HG03060 (cell line): ENCODE data around the gene C1orf167.

Experiments
- ATAC-seq: cut with Tn5 transposase; IDR thresholded peaks from one replicate; pipeline ENCODE4 v1.9.1; 2021; ENCODE audit warnings: low read depth, moderate number of reproducible peaks; ENCODE audit not compliant: unreplicated experiment

Gene C1orf167

DNA sequence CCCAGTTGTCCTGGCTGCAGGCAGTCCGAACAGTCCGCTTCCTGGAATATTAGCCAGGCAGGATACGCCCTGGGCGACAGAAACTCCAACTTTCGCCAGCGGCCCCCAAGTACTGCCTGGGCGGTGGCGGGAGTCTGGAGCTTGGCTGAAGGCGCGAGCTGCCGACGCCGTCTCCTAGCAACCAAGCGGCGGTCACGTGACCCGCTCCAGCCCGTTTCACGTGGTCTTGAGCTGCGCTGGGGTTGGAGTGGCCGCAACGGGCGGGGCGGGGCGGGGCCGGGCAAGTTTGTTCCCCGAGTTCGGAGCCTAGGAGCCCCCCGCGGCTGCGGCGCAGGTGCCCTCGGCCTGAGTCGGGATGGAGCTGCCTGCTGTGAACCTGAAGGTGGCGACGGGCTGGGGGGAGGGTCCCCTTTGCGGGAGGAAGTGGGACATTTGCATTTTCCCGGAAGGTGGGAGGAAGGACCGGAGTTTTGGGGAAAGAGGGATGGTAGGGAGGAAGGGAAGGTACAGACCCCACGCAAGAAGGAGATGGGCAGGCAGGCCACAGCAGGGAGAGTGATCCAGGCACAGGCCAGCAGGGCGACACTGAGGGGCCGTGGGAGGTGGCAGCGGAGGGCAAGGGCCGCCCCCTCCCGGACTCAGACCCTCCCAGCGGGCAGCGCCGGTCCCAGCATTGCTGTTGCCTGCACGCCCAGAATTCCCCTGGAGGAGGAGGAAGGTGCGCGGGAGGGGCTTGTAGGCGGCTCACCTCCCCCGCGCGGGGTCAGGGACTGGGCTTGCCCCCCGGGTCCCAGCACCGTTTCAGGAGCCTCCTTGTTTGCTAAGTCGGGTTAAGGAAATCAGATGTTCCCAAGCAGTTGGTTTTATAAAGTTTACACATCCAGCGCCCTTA, 25.9 kb upstream of the C1orf167 start, which contains the start of gene AGTRAP:
TSS of gene AGTRAP (plus strand) at position 283 of the 892 bp plus-strand sequence. CDS start at position 356, 73 bp downstream.
- no peak for ATAC-seq

DNA sequence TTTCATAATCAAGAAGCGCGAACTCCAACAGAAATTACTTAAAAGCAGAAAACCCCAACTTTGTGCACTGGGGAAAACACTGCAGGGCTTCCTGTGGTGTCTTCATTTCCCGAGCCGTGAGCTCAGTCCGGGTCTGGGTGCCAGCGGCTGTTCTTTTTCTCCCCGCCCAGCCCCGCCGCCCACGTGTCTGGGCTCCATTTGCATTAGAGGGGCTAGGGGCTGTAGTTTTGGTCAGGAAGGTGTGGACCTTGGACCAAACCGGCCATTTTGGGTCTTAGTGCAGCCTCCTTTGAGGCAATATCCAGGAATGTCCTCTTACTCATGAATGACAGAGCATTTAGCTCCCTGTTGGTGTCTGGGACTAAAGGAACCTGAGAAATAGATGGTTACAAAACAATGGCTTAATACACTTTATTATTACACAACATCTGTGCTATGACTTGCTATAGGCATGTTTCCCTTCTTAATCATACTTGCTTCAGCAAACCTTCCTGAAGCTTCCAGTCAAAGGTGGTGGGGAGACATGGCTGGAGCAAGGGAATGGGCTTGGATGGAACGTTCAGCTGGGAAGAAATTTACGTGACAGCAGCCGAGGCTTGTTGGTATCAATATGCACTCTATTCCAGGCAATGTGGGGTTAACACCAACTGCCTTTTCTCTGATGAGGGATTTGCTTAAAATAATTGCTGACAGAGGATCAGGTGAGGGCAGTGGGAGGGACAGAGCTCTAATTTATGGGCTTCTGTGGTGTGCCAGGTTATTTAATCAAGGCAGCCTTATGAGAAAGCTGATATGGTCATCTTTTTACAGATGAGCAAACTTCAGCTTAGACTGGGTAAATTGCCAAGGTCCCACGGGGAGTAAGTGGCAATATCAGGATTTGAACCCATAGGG, 25.0 kb upstream of the C1orf167 start:
- ATAC-seq, result no peak

DNA sequence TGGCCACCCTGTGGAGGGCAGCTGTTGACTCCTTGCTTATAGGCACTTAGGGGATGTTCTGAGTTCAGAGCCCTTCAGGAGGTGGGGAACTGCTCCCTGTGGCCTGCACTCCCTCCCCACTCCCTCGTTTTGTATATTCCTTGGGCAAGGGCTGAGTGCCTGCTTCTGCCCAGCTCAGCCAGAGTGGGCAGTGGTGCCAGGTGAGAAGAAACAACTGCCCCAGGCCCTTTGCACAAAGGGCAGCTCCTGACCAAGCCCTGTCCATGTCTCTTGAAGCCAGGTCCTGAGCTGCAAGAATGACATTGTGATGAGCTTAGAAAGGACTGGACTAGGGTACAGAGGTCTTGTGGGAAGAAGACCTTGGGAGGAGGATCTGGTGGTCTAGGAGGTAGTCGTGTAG, 23.9 kb upstream of the C1orf167 start:
- no peak for ATAC-seq

DNA sequence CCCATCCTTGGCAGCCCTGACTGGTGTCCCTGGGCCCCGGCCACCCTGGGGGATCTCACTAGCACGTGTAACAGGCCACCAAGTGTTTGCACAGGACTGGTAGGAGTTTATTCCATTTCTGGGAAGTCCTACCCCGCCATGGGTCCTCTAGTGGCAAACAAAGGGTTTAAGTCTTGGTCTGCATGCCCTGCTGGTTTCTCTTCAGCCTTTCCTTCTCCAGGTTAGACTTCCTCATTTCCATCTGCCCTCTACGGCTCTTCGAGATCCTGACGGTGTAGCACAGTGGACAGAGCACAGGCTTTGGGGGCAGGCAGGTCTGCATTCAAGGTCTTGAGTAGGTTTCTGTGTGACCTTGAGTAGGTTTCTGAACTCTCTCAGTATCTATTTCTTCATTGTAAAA, 23.2 kb upstream of the C1orf167 start:
- no peak for ATAC-seq

DNA sequence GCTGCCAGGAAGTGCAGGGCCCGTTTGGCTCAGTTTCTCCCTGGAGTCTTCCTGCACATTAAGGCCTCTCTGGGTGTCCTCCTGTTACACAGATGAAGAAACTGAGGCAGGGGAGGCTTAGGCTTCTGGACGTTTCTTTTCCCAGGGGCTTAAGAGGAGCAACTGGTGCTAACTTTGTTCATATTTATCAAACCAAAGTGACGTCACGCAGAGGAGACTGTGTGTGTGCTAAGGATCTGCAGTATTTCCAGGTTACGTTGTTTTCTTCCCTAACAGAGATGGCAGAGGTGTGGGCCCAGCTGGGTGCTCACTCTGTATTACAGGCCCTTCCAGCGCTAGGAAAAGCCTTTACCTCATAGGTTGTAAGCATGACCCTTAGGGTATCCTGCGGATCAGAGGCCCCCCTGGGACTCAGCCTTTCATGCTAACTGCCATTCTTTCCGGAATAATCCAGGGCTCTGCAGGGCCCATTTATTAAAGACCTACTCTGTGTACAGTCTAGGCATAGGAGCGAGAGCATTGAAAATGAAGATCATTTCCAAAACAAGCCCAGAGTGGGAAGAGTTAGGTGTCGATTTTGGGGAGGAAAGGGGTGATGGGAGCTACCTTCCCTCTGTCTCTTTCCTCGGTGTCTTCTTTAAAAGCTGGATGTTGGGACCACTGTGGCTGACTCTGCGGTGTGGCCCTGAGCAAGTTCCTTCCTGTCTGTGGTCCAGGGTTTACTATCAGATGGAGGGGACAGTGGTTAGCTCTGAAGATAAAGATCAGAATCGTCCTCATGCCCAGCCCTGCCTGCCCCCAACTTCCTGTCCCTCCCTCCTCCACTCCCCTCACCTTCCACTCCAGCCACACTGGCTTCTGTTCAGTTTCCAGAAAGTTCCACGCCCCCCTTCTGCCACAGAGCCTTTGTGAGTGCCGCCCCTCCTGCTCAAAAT, 21.5 kb upstream of the C1orf167 start:
- ATAC-seq, result no peak

DNA sequence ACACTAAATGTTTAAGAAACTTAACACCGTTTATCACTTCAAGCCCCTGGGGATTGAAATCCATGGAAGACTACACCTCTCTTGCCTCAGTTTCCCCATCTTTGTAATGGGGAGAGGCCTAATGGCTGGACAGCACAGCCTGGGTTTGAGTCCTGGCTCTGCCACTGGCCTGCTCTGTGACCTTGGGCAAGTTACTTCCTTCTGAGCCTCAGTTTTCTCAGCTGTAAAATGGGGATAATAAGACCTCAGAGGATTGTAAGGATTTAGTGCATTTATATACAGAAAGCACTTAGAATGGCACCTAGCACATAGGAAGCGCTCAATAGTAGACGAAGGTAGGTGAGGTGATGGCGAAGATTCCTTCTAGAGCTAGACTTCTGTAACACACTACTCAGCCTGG, 20.5 kb upstream of the C1orf167 start:
- no peak for ATAC-seq

DNA sequence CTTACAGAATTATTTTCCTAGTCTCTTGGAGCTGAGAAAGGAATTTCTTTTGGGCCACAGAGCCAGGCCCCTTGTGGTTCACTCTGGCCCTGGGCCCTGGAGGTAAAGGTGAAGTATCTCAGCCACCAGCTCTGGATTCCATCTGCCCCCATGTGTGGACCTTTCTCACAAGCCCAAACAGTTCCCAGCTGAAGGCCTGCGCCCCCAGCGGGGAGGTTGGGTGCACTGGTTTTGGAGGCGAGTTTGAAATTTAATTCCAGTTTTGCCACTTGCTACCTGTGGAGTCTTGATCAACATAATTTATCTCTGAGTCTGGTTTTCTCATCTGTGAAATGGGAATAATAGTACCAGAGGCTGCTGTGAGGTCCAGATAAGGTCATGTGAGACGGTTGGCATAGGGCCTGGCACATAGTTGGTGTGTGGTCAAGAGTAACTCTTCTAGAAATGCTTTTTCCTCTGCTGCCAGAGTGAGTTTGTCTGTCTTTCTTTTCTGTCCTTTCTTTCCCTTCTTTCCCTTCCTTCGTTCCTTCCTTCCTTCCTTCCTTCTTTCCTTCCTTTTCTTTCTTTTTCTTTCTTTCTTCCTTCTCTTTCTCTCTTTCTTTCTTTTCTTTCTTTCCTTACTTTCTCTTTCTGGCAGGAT, 20.0 kb upstream of the C1orf167 start:
- no peak for ATAC-seq

DNA sequence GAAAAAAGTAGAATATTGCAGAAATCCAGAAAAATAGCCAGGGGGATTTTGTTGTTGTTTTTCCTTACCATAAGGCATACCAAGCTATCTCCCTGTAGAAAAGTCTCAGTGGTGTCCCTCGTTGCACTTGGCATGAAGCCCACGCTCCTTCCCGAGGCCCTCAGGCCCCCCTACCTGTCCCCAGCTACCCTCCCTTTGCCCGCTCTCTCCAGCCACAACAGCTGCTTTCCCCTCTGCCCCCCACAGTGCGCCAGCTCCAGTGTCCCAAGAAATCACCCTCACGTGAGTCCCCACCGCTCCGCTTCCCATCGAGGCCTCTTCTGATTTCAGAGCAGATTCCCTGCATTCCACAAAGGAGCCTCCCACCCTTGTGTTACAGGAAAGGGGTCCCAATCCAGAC, 17.7 kb upstream of the C1orf167 start:
- no peak for ATAC-seq

DNA sequence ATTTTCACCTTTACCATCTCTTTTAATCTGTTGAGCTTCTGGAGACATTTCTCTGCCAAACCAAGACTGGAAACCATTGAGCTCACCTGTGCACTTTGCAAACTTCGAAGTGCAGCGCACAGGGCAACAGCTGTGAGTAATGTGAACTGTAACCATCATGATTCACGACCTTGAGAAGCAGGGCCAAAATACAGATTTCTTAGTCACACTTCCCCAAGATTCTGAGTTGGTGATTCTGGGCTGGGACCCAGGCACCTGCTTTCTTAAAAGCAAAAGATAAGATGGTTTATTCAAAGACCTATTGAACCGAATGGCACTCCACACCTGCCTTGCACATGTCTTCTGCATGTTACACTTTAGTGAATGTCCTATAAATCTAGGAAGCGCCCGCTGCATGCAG, 15.9 kb upstream of the C1orf167 start:
- ATAC-seq, result no peak

DNA sequence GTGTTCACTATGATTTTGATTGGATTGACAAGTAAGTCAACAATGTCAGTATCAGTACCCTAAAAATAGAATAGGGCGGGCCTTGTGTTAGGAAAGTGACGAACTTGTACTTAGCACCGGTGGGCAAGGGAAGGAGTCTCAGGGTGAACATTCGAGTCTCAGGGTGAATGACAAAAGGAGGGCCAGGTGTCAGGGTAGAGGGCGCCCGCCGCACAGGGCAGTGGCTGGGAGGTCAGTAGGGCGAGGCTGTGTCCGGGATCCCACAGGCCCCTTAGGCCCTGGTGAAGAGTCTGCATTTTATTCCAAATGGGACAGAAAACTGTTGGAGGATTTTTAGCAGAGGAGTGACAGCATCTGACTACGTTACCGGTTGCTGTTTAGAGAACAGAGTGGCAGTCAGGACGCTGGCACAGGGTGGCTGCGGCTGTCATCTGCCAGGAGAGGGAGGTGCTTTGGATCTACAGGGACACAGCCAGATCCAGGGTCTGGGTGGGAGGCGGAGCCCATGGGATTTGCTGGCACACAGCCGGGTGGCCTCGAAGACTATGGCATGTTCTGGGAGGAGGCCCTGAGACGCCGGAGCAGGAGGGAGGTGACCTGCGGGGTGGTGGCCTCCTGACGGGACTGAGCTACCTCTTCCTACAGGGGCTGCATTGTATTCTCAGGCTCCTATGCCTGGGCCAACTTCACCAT, 15.1 kb upstream of the C1orf167 start:
- no peak for ATAC-seq

DNA sequence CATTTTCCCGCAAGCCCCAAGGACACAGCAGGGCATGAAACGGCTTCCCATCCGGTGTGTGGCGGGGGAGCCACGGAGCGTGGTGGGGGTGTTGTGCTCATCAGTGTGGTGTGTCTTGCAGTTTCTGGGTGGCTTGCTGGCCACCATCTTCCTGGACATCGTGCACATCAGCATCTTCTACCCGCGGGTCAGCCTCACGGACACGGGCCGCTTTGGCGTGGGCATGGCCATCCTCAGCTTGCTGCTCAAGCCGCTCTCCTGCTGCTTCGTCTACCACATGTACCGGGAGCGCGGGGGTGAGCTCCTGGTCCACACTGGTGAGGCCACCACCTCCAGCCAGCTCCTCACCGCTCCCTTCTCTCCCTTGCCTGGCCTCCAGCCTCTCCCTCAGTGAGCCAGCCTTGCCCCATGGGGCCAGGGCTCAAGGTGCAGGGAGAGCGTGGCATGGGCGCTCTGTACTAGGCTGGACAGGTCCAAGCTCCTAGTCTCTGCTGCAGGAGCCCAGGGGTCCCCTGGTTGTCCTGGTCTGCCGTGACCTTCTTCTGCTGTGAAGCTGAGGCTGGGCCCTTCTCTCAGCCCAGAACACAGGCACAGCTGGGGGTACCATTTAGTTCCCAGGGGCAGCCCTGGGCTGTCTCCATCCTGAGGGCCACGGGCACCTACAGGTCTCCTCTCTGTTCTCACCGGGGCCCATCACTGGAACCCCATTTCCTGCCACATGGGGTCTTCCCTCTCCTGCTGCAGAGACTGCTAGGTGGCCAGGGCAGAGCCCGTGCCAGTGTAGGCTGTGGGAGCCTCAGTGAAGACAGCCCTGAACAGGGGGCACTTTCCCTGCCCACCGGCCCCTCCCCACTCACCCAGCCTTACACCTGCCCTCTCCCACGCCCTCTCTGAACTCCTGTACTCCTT, 13.4 kb upstream of the C1orf167 start:
- no peak for ATAC-seq

DNA sequence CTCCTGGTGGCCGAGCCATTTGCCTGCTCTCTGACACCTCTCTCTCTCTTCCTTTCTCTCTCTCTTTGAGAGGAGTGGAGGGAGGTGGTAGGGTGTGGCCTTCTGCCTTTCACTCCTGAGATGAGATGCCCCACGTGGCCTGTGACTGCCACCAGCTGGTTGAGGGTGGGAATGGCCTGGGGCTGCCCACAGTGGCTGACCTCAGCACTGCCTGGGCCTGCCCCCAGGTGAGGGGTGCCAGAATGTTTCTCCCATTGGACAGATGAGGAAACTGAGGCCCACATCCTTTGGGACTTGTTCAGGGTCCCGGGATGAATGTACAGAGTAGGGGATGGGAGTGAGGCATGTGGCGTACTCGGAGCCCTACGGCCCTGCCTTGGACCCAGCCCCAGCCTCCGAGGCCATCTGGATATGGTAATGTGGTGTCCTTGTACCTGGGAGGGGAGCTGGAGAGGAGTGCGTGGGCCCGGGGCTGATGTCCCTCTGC, 12.7 kb upstream of the C1orf167 start:
- ATAC-seq, result no peak

DNA sequence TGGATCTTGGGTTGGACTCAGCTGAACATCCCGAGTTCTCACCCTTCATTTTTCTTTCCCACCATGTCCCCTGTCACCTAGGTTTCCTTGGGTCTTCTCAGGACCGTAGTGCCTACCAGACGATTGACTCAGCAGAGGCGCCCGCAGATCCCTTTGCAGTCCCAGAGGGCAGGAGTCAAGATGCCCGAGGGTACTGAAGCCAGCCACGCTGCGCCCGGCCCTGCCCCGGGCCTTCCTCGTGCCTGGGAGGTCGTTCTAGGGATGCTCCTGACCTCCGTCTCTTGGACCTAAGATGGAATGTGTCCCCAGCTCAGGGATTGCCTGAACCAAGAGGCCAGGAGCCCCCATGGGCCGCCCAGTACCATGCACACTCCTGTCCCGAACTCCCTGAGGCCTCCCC, 12.0 kb upstream of the C1orf167 start:
- no peak for ATAC-seq

DNA sequence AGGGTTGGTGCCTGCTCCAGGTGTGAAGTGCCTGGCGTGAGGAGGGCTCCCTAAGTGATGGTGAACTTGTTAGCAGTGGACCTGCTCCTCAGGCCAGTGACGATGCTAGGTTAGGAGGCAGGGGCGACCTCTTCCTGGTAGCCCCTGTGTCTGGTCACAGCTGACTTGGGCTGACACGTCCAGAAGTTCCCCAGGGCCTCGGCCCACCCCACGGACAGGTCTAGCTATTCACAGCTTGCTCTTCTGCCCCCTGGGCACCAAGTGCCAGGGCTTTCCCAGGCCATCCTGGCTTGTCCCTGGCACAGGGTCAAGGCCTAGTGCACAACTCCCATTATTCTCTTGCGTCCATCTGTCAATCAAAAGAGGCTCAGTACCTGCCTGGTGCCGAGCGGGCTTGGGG, 10.9 kb upstream of the C1orf167 start:
- no peak for ATAC-seq

DNA sequence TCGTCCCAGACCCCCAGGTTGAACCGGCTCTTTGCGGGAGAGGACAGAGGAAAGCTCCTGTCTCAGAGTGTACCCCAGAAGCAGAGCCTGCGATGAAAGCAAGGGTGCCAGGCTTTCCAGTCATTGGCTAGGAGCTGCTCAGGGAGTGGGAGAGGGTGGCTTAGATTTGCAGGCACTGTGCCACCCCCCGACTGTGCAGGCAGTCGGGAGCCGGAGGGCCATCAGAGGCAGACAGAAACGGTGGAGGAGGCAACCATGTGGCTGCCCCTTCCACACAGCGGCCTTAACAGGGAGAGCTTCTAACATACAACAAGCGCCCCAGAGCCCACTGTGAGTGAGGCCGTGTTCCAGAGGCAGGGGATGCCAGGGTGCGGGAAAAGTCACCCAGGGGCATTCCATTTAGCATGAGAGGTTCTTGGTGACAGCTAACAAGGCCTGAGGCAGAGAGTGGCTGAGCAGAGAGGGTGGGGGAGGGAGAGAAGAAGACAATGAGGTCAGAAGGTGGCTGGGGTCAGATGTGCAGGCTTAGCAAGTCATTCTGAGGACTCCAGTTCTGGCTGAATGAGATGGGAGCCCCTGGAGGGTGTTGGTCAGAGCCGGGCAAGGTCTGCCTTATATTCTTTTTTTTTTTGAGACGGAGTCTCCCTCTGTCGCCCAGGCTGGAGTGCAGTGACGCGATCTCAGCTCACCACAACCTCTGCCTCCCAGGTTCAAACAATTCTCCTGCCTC, 9.5 kb upstream of the C1orf167 start:
- ATAC-seq, result no peak

DNA sequence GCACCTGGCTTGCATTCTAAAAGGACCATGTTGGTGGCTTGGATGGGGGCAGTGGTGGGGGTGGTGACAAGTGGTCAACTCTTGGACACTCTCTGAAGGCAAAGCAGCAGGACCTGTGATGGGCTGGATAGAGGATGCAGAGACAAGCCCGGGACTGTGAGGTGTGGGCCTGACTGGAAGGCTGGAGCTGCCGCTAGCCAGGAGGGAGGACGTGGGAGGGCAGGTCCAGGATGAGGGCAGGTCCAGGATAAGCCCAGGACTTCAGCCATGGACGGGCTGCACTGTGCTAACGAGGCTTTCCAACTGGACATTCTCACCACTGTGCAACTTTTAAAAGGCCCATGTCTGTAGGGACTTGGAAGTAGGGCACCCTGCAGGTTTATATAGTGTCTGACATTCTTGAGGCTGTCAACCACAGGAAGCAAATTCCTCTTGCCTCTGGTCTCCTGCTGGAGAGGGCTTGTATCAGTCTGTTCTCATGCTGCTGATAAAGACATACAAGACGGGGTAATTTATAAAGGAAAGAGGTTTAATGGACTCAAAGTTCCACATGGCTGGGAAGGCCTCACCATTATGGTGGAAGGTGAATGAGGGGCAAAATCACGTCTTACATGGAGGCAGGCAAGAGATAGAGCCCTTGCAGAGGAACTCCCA, 8.3 kb upstream of the C1orf167 start:
- ATAC-seq, result no peak

DNA sequence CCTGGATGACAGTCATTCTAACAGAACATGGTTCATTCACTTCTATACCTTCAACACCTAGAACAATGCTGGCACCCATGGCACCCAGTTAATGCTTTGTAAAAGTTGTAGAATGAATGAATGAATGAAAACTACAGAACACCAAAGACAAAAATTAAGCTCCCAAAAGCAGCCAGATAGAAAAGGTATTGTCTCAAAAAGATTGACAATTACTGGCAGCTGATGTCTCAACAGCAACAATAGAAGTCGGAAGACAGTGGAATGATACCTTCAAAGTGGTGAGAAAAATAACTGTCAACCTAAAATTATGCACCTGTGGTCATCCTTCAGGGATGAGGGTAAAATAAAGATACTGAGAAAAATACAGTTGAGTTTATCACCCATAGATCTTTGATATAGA, 4.9 kb upstream of the C1orf167 start:
- ATAC-seq, result no peak
